WI38 (cell line): ENCODE data around the gene SSNA1.

Experiments
- H3K4me3 ChIP-seq: 2 replicates; pipeline ENCODE4 v1.5.1; 2011; ENCODE audit warnings: low read depth, mild to moderate bottlenecking, control low read depth, low read length
- TF ChIP-seq, protein P1 (sequence below): IDR thresholded peaks from 2 replicates; pipeline ENCODE4 v1.5.1; 2012; ENCODE audit warnings: low read depth, mild to moderate bottlenecking, control low read depth, low read length

Gene SSNA1

GRCh38 chr9:137184881-137185660 is 3.4 kb upstream of the SSNA1 start:
- H3K4me3 ChIP-seq = no peak overlapping the region
- TF ChIP-seq, protein P1, sequence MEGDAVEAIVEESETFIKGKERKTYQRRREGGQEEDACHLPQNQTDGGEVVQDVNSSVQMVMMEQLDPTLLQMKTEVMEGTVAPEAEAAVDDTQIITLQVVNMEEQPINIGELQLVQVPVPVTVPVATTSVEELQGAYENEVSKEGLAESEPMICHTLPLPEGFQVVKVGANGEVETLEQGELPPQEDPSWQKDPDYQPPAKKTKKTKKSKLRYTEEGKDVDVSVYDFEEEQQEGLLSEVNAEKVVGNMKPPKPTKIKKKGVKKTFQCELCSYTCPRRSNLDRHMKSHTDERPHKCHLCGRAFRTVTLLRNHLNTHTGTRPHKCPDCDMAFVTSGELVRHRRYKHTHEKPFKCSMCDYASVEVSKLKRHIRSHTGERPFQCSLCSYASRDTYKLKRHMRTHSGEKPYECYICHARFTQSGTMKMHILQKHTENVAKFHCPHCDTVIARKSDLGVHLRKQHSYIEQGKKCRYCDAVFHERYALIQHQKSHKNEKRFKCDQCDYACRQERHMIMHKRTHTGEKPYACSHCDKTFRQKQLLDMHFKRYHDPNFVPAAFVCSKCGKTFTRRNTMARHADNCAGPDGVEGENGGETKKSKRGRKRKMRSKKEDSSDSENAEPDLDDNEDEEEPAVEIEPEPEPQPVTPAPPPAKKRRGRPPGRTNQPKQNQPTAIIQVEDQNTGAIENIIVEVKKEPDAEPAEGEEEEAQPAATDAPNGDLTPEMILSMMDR = no peak

DNA sequence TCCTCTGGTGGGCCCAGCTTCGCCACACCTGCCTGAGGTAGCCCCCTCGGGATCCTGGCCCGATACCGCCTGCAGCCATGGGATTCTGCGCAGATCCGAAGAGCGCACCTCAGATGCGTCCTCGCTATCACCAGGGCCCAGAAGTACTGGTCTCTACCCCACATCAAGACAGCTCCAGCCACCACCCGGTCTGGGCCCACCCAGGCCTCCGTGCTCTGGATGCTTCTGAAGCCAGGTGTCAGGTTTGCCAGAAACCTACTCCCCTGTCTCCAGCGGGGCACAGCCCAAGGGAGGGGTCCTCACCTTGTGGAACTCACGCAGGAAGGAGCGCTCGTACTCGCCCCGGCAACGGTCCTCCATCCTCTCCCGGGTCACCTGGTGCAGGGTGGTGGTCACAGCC is 2.6 kb upstream of the SSNA1 start:
- H3K4me3 ChIP-seq = no peak overlapping the region
- TF ChIP-seq, protein P1 = no peak

DNA sequence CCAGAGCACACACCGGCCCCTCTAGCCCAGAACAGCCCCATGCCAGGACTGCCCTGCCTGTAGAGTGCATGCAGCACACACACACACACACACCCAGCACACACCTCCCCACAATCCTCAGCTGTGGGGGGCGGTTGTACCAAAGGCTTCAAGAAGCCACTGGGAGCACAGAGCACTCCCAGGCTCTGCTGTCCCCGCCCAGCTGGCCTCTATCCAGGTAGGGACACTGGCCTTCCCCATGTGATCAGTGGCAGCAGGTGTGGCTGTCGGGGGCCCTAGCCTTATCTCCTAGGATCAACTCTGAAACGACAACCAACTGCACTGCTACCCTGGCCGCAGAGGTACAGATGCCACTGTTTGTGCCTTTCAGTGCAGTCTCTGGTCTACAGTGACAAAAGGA is 2.1 kb upstream of the SSNA1 start:
- TF ChIP-seq, protein P1 = no peak
- H3K4me3 ChIP-seq = no peak overlapping the region

- H3K4me3 ChIP-seq = peak overlapping the region; percentile 82
- TF ChIP-seq, protein P1 = no peak
Measured at GRCh38 chr9:137187386-137187785, 1.1 kb upstream of the SSNA1 start.

DNA sequence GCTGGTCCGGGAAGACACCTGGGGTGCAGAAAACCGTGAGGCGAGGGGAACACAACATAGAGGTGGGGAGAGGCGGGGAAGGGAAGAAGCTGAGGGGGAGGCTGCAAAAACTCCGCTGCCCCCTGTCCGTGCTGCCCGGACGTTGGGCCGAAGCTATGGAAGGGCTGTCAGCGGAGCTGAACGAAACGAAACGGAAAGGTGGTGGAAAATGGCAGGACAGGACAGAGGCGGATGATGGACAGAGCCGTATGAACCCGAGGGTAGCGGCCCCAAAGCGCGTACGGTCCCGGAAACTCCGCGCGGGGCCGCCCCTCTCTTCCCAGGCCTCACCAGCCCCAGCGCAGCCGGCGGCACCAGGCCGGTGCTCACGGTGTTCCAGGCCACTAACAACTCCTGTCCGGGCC is 388 bp upstream of the SSNA1 start:
- H3K4me3 ChIP-seq = peak overlapping the region; percentile 82
- TF ChIP-seq, protein P1 = no peak

- H3K4me3 ChIP-seq = peak overlapping the region; percentile 82
- TF ChIP-seq, protein P1 = no peak
Measured at GRCh38 chr9:137189297-137190295, 1.1 kb downstream of the SSNA1 start.
